IMR-90 (cell line): Measurements from ENCODE around the gene LMTK2.

Experiments used
- BHLHE40 ChIP-seq: fragments of 150-350 bp; IDR thresholded peaks from 2 replicates; pipeline ENCODE4 v1.6.1; 2016; ENCODE audit warnings: mild to moderate bottlenecking, low read depth, low read length
- CEBPB ChIP-seq: IDR thresholded peaks from 2 replicates; pipeline ENCODE4 v1.6.1; 2012; ENCODE audit warnings: low read depth, low read length, improper control_type of control experiment
- CHD1 ChIP-seq: IDR thresholded peaks from 2 replicates; pipeline ENCODE4 v1.6.1; 2012; ENCODE audit warnings: low read depth, low read length, improper control_type of control experiment
- ELK1 ChIP-seq: fragments of 150-350 bp; IDR thresholded peaks from 2 replicates; pipeline ENCODE4 v1.6.1; 2016; ENCODE audit warnings: low read depth, mild to moderate bottlenecking, low read length, moderate library complexity, borderline replicate concordance
- MAFK ChIP-seq: IDR thresholded peaks from 2 replicates; pipeline ENCODE4 v1.6.1; 2012; ENCODE audit warnings: low read depth, low read length, improper control_type of control experiment
- MXI1 ChIP-seq: IDR thresholded peaks from 2 replicates; pipeline ENCODE4 v1.6.1; 2012; ENCODE audit warnings: low read depth, mild to moderate bottlenecking, low read length, moderate library complexity, borderline replicate concordance
- NFE2L2 ChIP-seq: fragments of 150-350 bp; IDR thresholded peaks from 2 replicates; pipeline ENCODE4 v1.6.1; 2016; ENCODE audit warnings: low read depth, mild to moderate bottlenecking, low read length
- POLR2A ChIP-seq: IDR thresholded peaks from 2 replicates; pipeline ENCODE4 v1.6.1; 2012; ENCODE audit warnings: mild to moderate bottlenecking, low read depth, low read length
- RAD21 ChIP-seq: IDR thresholded peaks from 2 replicates; pipeline ENCODE4 v1.6.1; 2012; ENCODE audit warnings: low read length, improper control_type of control experiment
- RCOR1 ChIP-seq: IDR thresholded peaks from 2 replicates; pipeline ENCODE4 v1.6.1; 2012; ENCODE audit warnings: mild to moderate bottlenecking, low read length, improper control_type of control experiment; ENCODE audit not compliant: insufficient replicate concordance
- RFX5 ChIP-seq: IDR thresholded peaks from 2 replicates; pipeline ENCODE4 v1.8.0; 2012; ENCODE audit warnings: low read depth, mild to moderate bottlenecking, low read length, moderate library complexity
- SMC3 ChIP-seq: fragments of 150-350 bp; IDR thresholded peaks from 2 replicates; pipeline ENCODE4 v1.6.1; 2016; ENCODE audit warnings: low read depth, mild to moderate bottlenecking, antibody characterized with exemption, low read length, moderate library complexity
- USF2 ChIP-seq: fragments of 150-350 bp; IDR thresholded peaks from 2 replicates; pipeline ENCODE4 v1.6.1; 2017; ENCODE audit warnings: mild to moderate bottlenecking, antibody characterized with exemption, low read length, low read depth
- TF ChIP-seq, protein P1 (sequence below): conservative IDR thresholded peaks from 2 replicates; pipeline ENCODE4 v1.5.1; 2012; ENCODE audit warnings: mild to moderate bottlenecking, low read depth, low read length, improper control_type of control experiment

DNA sequence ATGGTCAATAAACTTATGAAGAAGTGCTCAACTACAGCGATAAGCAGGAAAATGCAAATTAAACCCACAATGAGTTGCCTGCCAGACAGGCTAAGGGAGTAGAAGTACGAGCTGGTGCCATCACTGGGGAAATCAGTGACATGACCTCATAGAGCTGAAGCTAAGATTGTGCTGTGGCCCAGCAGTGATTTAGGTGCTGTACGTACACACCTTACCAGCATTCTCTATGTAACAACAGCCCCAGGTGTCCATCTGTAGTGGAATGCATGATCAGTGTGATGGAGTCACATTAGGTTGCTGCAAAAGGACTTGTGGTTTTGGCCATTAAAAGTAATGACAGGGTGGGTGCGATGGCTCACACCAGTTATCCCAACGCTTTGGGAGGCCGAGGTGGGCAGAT lies 151.0 kb downstream of the LMTK2 start:
- TF ChIP-seq, protein P1, sequence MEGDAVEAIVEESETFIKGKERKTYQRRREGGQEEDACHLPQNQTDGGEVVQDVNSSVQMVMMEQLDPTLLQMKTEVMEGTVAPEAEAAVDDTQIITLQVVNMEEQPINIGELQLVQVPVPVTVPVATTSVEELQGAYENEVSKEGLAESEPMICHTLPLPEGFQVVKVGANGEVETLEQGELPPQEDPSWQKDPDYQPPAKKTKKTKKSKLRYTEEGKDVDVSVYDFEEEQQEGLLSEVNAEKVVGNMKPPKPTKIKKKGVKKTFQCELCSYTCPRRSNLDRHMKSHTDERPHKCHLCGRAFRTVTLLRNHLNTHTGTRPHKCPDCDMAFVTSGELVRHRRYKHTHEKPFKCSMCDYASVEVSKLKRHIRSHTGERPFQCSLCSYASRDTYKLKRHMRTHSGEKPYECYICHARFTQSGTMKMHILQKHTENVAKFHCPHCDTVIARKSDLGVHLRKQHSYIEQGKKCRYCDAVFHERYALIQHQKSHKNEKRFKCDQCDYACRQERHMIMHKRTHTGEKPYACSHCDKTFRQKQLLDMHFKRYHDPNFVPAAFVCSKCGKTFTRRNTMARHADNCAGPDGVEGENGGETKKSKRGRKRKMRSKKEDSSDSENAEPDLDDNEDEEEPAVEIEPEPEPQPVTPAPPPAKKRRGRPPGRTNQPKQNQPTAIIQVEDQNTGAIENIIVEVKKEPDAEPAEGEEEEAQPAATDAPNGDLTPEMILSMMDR, result no peak
- no peak for TF ChIP-seq CEBPB
- no peak for TF ChIP-seq ELK1
- TF ChIP-seq POLR2A, result no peak
- TF ChIP-seq SMC3, result no peak
- TF ChIP-seq MAFK, result no peak
- TF ChIP-seq RFX5, result no peak
- TF ChIP-seq RCOR1, result no peak
- TF ChIP-seq MXI1, result no peak
- no peak for TF ChIP-seq BHLHE40
- no peak for TF ChIP-seq USF2
- TF ChIP-seq CHD1, result no peak
- TF ChIP-seq NFE2L2, result no peak
- TF ChIP-seq RAD21, result no peak
